ENCODE data around the gene SUMO3.

The SUMO3 gene

DNA sequence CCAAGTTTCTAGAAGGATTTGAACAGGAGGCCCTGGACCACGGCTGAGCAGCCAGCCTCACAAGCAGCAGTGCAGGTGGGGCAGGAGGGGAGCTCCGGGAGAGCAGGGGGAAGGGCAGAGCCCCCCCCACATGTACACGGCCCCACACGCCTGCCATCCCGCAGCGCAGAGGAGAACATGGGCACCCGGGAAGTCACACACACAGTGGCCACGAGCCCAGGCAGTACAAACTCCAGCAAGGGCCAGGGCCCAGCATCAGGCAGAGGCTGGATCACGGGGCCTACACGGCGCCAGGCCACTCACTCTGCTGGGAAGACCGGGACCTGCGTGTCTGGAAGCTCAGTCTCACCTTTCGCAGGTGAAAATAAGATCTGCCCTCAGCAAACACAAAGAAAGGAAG lies 5.2 kb downstream of the SUMO3 start:
- H3K4me1 ChIP-seq (ENCODE audit: insufficient read depth, low read length) = peaks cover 7% of the 10 kb centered on the region; the same call in 1 of the 2 replicates
- no peaks in the 10 kb centered on the region for H3K9me3 ChIP-seq (ENCODE audit: control insufficient read depth, insufficient read depth, low read length)
- H3K36me3 ChIP-seq (ENCODE audit: insufficient read depth, low read length) = no peaks in the 10 kb centered on the region
- no peak overlapping the region for H3K9ac ChIP-seq (ENCODE audit: low read depth, low read length)

DNA sequence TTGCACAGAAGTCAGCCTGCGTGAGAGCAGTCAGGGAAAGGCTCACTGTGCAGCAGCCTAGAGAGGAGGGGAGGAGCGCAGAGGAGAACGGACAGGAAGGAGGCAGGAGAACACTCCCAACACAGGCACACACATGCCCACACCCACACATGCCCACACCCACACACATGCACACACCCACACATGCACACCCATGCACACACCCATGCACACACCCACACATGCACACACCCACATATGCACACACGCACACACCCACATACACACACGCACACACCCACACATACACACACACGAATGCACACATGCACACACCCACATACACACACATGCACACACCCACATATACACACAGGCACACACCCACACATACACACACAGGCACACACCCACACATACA lies 7.1 kb downstream of the SUMO3 start:
- Histone ChIP-seq H3K36me3 (ENCODE audit: insufficient read depth, low read length) (no peaks in the 10 kb centered on the region), H3K9me3 (ENCODE audit: control insufficient read depth, insufficient read depth, low read length) (no peaks in the 10 kb centered on the region), H3K9ac (ENCODE audit: low read depth, low read length) (no peak overlapping the region), H3K4me1 (ENCODE audit: insufficient read depth, low read length) (peaks cover 7% of the 10 kb centered on the region; the same call in 1 of the 2 replicates)

DNA sequence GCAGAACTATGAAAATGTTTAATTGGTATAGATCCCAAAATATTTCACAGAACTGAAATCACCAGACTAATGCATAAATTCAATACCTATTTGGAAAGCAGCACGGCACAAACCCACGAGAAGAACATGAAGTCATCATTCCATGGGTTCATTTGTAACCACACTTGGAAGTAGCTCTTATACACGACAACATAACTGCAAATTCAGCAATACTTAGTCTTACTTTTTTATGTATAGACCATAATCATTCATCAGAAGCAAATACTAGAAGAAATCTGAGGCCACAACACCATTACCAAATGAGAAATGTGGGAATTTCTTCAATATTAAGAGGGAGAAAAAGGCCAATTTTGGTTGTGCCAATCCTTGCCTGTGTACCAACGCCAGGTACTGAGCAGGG lies 12.0 kb downstream of the SUMO3 start:
- Histone ChIP-seq H3K9me3 (ENCODE audit: control insufficient read depth, insufficient read depth, low read length) (no peaks in the 10 kb centered on the region), H3K36me3 (ENCODE audit: insufficient read depth, low read length) (peaks cover 6% of the 10 kb centered on the region)

DNA sequence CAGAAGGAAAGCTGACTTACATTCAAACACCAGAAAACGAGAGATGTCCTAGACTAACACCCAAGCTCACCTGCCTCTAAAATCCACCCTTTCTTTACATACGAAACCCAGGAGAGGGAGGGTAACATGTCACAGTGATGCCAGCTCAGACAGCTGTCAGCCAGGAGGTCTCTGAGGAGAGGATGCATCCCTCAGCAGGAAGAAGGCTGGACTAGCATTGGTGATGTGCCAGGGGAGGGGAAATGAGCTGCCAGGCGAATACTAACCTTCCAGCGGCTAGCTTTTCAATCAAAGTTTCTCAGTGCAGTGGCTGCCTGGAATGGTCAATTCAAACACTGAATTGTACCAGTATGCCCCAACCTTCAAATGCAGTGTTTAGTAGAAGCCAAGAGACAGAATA lies 12.6 kb downstream of the SUMO3 start:
- no peaks in the 10 kb centered on the region for H3K9me3 ChIP-seq (ENCODE audit: control insufficient read depth, insufficient read depth, low read length)
- H3K4me1 ChIP-seq (ENCODE audit: insufficient read depth, low read length) = peaks cover 13% of the 10 kb centered on the region
- H3K9ac ChIP-seq (ENCODE audit: low read depth, low read length) = no peak overlapping the region
- peaks cover 6% of the 10 kb centered on the region for H3K36me3 ChIP-seq (ENCODE audit: insufficient read depth, low read length)

More for the DNA sequence above, 12.0 kb downstream of the SUMO3 start:
- Histone ChIP-seq H3K4me1 (ENCODE audit: insufficient read depth, low read length) (peaks cover 9% of the 10 kb centered on the region), H3K9ac (ENCODE audit: low read depth, low read length) (no peak overlapping the region)

DNA sequence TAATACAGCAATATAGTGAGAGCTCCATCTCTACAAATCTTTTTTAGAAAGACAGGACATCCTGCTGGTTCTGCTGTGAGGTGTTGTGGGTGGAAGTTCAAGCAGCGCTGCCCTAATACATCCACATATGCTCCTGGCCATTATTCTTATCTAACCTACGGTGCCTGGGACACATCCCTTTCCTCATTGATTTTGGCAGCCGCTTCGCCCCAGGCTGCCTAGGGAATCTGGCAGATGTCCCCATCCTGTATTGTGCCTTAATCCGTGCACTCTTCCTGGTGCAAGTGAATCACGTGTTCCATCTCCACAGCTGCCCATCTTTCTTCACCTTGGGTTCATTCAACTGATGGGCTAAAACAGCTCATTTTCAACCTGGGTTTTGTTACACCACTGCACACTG lies 13.1 kb downstream of the SUMO3 start:
- Histone ChIP-seq H3K4me1 (ENCODE audit: insufficient read depth, low read length) (peaks cover 15% of the 10 kb centered on the region), H3K9ac (ENCODE audit: low read depth, low read length) (no peak overlapping the region), H3K36me3 (ENCODE audit: insufficient read depth, low read length) (peaks cover 6% of the 10 kb centered on the region), H3K9me3 (ENCODE audit: control insufficient read depth, insufficient read depth, low read length) (no peaks in the 10 kb centered on the region)

DNA sequence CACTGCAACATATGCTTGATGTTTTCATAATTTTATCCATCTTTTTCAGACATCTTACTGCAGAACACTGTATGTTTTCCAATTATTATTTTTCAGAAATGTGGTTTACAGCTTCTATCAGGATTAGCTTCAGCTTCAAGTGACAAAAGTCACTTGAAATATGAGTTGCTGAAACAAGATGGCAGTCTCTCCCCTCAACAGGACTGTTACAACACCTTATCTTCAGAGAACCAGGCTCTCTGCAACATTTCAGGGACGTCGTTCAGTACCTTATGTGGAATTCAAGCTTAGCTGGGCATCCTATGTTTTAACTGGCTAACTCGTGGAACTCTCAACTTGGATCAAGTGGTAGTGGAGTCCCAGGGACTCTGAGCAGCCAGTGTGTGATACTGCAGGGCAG lies 14.2 kb downstream of the SUMO3 start:
- Histone ChIP-seq H3K9me3 (ENCODE audit: control insufficient read depth, insufficient read depth, low read length) (no peaks in the 10 kb centered on the region), H3K36me3 (ENCODE audit: insufficient read depth, low read length) (peaks cover 13% of the 10 kb centered on the region), H3K4me1 (ENCODE audit: insufficient read depth, low read length) (peaks cover 17% of the 10 kb centered on the region), H3K9ac (ENCODE audit: low read depth, low read length) (no peak overlapping the region)

- Histone ChIP-seq H3K36me3 (ENCODE audit: insufficient read depth, low read length) (peaks cover 20% of the 10 kb centered on the region), H3K9ac (ENCODE audit: low read depth, low read length) (peak overlapping the region; percentile 93), H3K9me3 (ENCODE audit: control insufficient read depth, insufficient read depth, low read length) (no peaks in the 10 kb centered on the region), H3K4me1 (ENCODE audit: insufficient read depth, low read length) (peaks cover 17% of the 10 kb centered on the region)
Measured at GRCh38 chr21:44802396-44803153, 15.3 kb downstream of the SUMO3 start.

GRCh38 chr21:44801468-44802395 lies 16.1 kb downstream of the SUMO3 start, which contains the start of gene UBE2G2:
UBE2G2 (minus strand) TSS chr21:44801820; CDS start chr21:44801748, 72 bp downstream.
- peaks cover 17% of the 10 kb centered on the region for H3K4me1 ChIP-seq (ENCODE audit: insufficient read depth, low read length)
- H3K36me3 ChIP-seq (ENCODE audit: insufficient read depth, low read length) = peaks cover 22% of the 10 kb centered on the region
- H3K9ac ChIP-seq (ENCODE audit: low read depth, low read length) = peak within 1 kb of the TSS; percentile 93
- no peaks in the 10 kb centered on the region for H3K9me3 ChIP-seq (ENCODE audit: control insufficient read depth, insufficient read depth, low read length)

DNA sequence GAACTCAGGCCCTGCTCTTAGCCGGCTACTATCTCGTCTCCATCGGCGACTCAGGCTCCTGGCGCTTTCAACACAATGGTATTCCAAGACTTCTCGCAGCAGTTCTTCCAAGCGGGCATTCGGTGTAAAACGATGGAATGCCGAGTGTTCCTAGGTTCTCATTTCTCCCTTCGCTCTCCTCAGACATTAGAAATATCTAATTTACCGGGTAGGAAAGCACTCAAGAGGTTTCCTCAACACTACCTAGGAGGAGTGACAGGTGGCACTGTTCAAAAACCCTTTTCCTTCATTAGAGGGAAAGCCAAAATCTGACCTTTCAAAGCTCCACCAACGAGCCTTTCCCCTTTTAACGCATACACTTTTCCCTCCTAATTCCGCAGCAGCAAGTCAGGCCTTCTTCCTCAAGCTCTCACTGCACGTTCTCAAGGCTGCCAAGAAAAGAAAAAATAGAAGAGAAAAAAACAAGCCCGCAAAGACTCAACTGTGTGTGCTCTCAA lies 16.8 kb downstream of the SUMO3 start:
- Histone ChIP-seq H3K9me3 (ENCODE audit: control insufficient read depth, insufficient read depth, low read length) (no peaks in the 10 kb centered on the region), H3K4me1 (ENCODE audit: insufficient read depth, low read length) (peaks cover 17% of the 10 kb centered on the region), H3K9ac (ENCODE audit: low read depth, low read length) (peak overlapping the region; percentile 93), H3K36me3 (ENCODE audit: insufficient read depth, low read length) (peaks cover 25% of the 10 kb centered on the region)

DNA sequence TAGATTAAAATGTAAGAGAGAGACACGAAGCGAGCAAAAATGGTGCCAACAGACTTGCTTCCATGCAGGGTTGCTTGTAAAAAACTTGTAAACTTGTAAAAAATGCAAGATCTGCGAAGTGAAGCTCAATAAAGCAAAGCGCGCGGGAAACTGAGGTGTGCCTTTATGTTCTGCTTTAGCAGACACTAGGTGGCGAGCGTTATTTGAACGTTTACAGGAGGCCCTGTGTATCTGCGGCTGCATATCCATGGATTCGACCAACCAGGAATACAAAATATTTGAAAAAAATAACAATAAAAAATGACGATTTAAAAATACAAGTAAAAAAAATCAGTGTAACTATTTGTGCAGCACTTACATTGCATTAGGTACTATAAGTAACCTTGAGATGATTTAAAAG lies 17.8 kb downstream of the SUMO3 start:
- no peaks in the 10 kb centered on the region for H3K9me3 ChIP-seq (ENCODE audit: control insufficient read depth, insufficient read depth, low read length)
- H3K4me1 ChIP-seq (ENCODE audit: insufficient read depth, low read length) = peaks cover 17% of the 10 kb centered on the region
- H3K36me3 ChIP-seq (ENCODE audit: insufficient read depth, low read length) = peaks cover 25% of the 10 kb centered on the region
- H3K9ac ChIP-seq (ENCODE audit: low read depth, low read length) = no peak overlapping the region; the same call in 1 of the 2 replicates

- Histone ChIP-seq H3K9ac (ENCODE audit: low read depth, low read length) (no peak overlapping the region), H3K36me3 (ENCODE audit: insufficient read depth, low read length) (peaks cover 25% of the 10 kb centered on the region)
Measured at GRCh38 chr21:44799646-44800045, 18.2 kb downstream of the SUMO3 start.

DNA sequence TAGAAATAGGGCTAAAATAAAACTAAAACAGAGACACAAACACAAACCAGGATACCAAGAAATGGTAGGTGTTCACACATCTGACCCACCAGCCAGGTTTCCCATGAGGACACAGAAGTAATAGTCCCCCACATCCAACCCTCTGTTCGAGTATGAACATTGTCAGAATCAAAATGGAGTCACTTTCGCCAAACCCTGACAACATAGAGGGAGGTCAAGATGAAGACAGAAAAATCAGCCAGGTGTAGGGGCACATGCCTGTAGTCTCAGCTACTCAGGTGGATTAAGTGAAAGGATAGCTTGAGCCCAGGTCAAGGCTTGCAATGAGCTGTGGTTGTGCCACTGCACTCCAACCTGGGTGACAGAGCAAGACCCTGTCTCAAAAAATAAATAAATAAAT lies 20.1 kb downstream of the SUMO3 start:
- peaks cover 19% of the 10 kb centered on the region for H3K36me3 ChIP-seq (ENCODE audit: insufficient read depth, low read length)
- peaks cover 15% of the 10 kb centered on the region; the same call in 1 of the 2 replicates for H3K4me1 ChIP-seq (ENCODE audit: insufficient read depth, low read length)
- no peaks in the 10 kb centered on the region for H3K9me3 ChIP-seq (ENCODE audit: control insufficient read depth, insufficient read depth, low read length)
- H3K9ac ChIP-seq (ENCODE audit: low read depth, low read length) = no peak overlapping the region

More at GRCh38 chr21:44799646-44800045, 18.2 kb downstream of the SUMO3 start:
- Histone ChIP-seq H3K9me3 (ENCODE audit: control insufficient read depth, insufficient read depth, low read length) (no peaks in the 10 kb centered on the region), H3K4me1 (ENCODE audit: insufficient read depth, low read length) (peaks cover 17% of the 10 kb centered on the region)

GRCh38 chr21:44795342-44795741 lies 22.5 kb downstream of the SUMO3 start:
- H3K4me1 ChIP-seq (ENCODE audit: insufficient read depth, low read length) = peaks cover 11% of the 10 kb centered on the region; the same call in 1 of the 2 replicates
- no peak overlapping the region for H3K9ac ChIP-seq (ENCODE audit: low read depth, low read length)
- H3K36me3 ChIP-seq (ENCODE audit: insufficient read depth, low read length) = peaks cover 25% of the 10 kb centered on the region
- no peaks in the 10 kb centered on the region for H3K9me3 ChIP-seq (ENCODE audit: control insufficient read depth, insufficient read depth, low read length)

GRCh38 chr21:44793592-44794374 lies 24.1 kb downstream of the SUMO3 start:
- peaks cover 7% of the 10 kb centered on the region; the same call in 1 of the 2 replicates for H3K4me1 ChIP-seq (ENCODE audit: insufficient read depth, low read length)
- peaks cover 25% of the 10 kb centered on the region for H3K36me3 ChIP-seq (ENCODE audit: insufficient read depth, low read length)
- H3K9ac ChIP-seq (ENCODE audit: low read depth, low read length) = no peak overlapping the region
- H3K9me3 ChIP-seq (ENCODE audit: control insufficient read depth, insufficient read depth, low read length) = no peaks in the 10 kb centered on the region
